Activated T-helper 1 cell treated with Interleukin-2 at 50 U/mL for 16 hours (primary cell): ENCODE measurements around the gene ARHGAP26.
"Not testable (repeated sequence)": the region's sequence is repeated elsewhere in the genome, so short reads cannot be mapped to it uniquely, and the experiment has no call there.

Experiments
- DNase-seq: peaks from one replicate; pipeline ENCODE4 v3.0.0-alpha.2; 2020; ENCODE audit warnings: low read depth

The ARHGAP26 gene

DNA sequence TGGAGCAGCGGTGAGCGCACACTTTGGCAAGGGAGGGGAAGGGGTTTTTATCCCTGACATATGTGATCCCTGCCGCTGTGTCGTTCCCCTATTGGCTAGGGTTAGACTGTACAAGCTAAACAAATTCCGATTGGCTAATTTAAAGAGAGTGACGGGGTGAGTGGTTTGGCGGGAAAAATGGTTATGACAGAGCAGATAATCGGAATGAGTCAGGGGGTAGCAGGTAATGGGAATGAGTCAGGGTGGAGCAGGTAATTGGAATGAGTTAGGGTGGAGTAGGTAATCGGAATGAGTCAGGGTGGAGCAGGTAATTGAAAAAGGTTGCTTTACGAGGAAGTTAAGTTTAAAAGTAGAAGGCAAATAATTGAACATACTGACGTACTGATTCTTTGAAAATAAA lies 318.5 kb downstream of the ARHGAP26 start:
- DNase-seq: not testable (repeated sequence)

GRCh38 chr5:143090044-143090443 lies 319.9 kb downstream of the ARHGAP26 start:
- not testable (repeated sequence) for DNase-seq

DNA sequence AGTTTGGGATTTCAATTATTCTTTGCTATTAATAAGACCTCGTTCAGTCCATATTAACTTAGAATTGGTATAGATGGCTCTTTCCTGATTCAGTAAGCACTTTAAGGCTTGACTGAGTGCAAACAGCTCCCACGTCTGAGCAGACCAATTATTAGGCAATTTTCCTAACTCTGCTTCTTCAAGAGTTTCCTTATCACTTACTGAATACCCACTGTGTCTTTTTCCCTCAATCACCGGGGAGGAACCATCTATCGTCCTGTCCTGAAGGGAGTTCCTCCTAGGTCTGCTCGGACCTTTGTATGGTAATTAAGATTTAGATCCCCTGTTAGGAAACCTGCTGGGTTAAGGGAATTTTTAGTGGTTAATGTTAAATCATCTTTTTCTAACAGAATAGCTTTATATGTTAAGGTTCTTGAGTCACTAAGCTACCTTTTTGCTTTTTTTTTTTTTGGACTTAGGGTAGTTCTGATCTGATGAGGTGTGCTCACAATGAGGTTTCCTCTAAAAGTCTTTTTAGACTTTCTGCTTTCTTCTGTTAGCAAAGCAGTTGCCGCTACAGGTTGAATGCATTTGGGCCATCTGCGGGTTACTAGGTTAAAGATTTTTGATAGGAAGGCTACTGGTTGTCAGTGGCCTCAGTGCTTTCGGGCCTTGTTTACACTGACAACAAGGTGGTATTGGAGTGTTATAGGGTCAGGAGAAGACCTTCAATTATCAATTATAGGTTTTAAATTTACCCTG lies 322.7 kb downstream of the ARHGAP26 start:
- not testable (repeated sequence) for DNase-seq

DNA sequence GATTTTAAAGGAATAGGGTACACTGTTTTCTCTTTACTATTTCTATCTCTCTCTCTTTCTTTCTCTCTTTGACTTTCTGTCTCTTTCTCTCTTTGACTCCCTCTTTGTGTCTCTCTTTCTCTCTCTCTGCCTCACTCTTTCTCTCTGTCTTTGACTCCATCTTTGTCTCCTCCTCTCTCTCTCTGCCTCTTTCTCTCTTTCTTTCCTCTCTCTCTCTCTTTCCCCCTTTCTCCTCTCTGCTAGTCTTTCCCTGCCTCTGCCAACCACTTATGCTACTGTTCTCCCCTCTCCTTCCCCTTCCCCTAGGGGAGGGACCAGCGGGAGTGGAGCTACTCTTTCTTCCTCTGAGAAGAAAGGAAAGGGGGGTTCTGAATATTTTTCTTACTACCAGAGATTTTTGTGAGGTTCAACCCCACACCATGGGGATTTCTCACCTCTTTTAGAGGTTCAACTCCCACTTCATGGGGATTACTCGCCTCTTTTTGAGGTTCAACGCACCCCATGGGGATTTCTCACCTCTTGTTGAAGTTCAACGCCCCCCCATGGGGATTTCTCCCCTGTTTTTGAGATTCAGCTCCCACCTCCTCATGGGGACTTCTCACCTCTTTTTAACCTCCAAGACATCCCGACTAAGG lies 323.4 kb downstream of the ARHGAP26 start:
- no peak for DNase-seq

DNA sequence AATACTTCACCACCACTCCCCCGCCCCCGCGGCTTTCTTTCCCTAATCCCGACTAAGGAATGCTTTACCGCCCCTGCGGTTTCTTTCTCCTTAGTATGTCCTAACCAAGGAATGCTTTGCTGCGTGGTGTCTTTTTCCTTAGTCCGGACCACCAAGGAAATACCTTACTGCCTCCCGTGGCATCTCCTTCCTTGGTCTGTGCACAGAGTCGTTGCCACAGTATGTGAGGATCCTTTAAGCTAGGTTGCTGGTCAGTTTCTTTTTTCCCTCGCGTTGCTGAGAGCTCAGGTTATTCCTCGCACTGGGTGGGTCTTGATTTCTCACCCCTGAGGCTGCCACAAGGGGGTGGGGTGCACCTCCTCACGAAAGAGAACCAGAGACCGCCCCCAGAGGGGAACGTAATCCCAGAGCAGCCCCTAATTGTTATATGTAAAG lies 323.9 kb downstream of the ARHGAP26 start:
- no peak for DNase-seq

DNA sequence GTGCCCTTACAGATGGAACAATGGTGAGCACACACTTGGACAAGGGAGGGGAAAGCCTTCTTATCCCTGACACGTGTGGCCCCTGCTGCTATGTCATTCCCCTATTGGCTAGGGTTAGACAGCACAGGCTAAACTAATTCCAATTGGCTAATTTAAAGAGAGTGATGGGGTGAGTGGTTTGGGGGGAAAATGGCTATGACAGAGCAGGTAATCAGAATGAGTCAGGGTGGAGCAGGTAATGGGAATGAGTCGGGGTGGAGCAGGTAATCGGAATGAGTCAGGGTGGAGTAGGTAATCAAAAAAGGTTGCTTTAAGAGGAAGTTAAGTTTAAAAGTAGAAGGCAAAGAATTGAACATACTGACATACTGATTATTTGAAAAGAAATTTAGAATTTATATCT lies 324.4 kb downstream of the ARHGAP26 start:
- not testable (repeated sequence) for DNase-seq

GRCh38 chr5:143101121-143101520 lies 330.9 kb downstream of the ARHGAP26 start:
- DNase-seq: no peak

DNA sequence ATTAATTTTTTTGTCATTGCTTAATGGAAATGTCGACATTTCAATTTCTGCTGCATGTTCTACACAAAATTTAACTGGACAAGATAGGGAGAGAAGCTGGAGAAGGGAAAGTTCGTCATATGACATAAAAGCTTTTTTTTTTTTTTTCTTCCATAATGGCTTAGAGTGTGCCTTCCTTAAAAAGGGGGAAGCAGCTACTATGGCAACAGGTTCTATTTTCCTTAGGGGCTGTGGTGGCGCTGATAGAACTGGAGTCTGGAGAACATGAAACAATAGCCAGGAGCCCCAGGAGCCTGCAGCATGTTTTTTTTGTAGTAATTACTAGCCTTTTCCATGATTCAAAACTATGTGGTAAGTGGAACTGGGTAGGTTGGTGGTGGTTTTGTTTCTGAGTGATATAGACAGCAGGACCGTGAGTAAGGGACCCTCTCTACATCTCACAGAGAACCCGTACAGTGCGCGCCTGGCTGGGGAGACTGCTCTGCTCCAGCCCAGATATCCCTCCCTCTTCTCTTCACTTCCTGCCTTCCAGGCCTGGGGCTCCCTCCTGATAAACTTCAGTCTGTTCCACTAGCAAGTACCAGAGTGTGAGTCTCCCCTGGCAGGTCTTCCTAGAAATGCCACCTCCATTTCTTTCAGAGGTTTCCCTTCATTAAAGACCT lies 331.7 kb downstream of the ARHGAP26 start:
- DNase-seq: no peak

- no peak for DNase-seq
Measured at GRCh38 chr5:143102411-143102810, 332.2 kb downstream of the ARHGAP26 start.

GRCh38 chr5:143105216-143105905 lies 335.2 kb downstream of the ARHGAP26 start:
- no peak for DNase-seq

DNA sequence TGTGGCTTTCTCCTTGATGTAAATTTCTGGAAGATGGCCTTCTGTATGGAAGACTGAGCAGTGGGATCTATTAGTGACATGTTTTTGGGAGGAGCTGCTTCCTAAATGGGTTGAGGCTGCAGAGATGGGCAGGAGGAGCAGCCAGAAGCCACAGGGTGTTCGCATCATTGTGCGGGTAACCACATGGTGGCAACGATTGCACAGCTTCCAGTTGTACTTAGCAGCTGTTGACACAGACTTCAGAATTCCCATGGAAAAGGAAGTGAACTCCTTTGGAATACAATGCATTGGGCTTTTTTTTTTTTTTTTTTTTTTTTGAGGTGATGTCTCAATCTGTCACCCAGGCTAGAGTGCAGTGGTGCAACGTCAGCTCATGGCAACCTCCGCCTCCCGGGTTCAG lies 336.0 kb downstream of the ARHGAP26 start:
- DNase-seq: no peak

GRCh38 chr5:143108498-143109128 lies 338.4 kb downstream of the ARHGAP26 start:
- no peak for DNase-seq

DNA sequence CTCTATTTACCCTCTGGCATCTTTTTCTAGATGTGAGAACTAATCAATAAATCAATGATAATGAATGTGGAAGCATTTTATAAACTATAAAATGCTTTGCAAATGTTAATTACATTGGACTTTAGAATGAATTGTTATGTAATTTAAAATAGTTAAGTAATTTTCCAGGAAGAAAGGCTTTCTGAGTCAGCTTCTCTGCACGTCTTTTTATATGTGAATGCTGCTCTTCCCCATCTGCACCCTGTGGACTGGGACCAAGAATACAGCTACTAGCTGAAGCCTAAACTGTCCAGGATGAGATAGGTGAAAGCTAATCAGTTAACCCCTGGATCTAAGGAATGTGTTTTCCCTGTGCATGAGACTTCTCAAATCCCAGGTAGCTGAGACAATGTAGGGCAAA lies 340.4 kb downstream of the ARHGAP26 start:
- DNase-seq: no peak

GRCh38 chr5:143111799-143112198 lies 341.6 kb downstream of the ARHGAP26 start:
- DNase-seq: no peak

DNA sequence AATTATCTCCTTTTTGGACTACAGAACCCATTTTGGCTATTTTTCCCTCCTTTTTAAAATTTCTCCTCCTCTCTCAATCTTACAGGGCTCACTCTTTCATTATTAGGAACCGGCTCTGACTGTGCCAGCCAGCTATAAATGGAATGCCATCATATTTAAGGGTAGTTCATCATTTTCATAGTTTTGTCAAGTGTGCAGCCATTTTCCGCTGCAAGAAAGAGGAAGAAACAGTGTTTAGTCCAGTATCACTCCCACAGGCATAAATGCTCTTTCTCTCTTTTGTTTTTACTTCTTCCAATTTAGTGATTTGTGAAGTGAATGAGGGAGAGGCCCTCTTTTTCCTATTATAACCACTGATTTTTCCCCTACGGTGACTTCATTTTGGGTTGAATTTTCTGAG lies 343.3 kb downstream of the ARHGAP26 start:
- DNase-seq: no peak

GRCh38 chr5:143114481-143114880 lies 344.3 kb downstream of the ARHGAP26 start:
- DNase-seq: no peak

DNA sequence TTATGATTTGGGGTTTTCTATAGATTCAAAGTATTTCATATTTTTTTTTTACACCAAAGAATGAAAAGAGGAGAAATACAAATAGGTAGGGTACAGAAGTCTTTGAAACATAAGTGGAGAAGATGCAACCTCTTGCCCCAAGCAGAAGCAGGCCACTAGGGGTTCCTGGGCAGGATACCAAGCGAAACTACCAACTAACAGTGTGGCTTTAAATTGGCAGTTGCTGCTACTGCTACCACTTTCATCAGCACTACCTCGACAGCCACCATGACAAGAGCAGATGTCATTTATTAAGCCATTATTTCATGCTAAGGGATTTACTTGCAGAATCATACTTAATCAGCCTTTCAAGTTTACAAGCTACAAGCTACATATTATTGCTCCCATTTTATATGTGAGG lies 345.2 kb downstream of the ARHGAP26 start:
- DNase-seq: no peak

DNA sequence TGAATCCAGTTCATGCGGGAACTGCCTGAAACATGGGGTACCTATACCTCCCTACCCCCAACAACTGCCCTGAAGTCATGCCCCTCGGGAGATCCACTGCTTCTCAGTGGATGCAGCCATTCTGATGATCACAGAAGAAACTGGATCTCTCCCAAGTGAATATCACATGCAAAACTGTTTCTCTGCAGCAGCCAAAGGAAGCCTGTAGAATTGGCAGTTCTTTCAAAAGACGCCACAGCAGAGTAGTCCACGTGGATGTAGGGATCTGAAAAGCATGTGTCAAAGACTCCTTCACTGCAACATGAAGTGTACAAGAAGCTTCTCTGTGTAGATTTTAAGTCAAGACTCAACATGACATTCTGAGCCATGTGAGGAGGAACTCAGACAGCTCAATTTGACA lies 346.6 kb downstream of the ARHGAP26 start:
- DNase-seq: no peak

DNA sequence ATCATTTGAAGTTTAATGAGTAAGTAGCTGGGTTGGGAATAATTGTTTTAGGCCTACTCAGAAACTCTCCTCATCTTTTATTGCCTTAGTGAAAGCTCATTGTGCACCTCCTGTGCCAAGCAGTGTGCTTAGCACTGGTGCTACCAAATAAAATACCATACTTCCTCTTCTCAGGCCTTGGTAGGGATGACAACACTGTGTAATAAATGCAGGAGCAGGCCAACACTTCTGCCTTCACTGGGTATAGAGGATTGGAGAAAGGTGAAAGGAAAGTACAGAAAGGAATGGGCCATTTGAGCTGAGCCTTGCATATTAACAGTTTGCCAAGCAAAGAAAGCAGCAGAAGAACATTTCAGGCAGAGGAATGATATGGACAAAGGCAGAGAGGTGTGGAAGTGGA lies 347.6 kb downstream of the ARHGAP26 start:
- DNase-seq: no peak

GRCh38 chr5:143118222-143118621 lies 348.0 kb downstream of the ARHGAP26 start:
- DNase-seq: no peak

DNA sequence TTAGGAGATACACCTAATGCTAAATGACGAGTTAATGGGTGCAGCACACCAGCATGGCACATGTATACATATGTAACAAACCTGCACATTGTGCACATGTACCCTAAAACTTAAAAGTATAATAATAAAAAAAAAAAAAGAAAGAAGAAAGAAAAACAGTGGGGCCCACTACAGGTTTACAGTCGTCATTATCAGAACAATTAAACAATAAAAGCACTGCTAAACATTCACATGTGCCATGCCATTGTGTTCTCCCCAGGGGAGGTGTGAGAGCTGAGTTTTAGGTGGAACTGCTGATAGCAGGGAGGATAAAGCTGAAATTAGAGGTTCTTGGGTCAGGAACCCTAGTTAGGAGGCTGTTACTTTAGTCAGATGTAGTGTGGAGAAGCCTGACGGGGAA lies 348.6 kb downstream of the ARHGAP26 start:
- DNase-seq: not testable (repeated sequence)

GRCh38 chr5:143119291-143119769 lies 349.2 kb downstream of the ARHGAP26 start:
- DNase-seq: no peak
